AG09309 (cell line): ENCODE data around the gene PSORS1C2.

Experiments used
- DNase-seq: peaks from one replicate; pipeline ENCODE4 v3.0.0-alpha.2; 2010; ENCODE audit warnings: low read depth
- H3K4me3 ChIP-seq: 2 replicates; pipeline ENCODE4 v1.5.1; 2011; ENCODE audit warnings: mild to moderate bottlenecking, low read depth, low read length, moderate library complexity; ENCODE audit not compliant: control insufficient read depth
- CTCF ChIP-seq: IDR thresholded peaks from 2 replicates; pipeline ENCODE4 v1.5.1; 2011; ENCODE audit warnings: mild to moderate bottlenecking, low read depth, low read length, inconsistent platforms; ENCODE audit not compliant: insufficient read depth, control insufficient read depth; ENCODE audit errors: missing control alignments

PSORS1C2 gene

GRCh38 chr6:31163922-31164321, 25.1 kb upstream of the PSORS1C2 start:
- TF ChIP-seq CTCF, result no peak
- no peak for DNase-seq

GRCh38 chr6:31162463-31163165, 23.7 kb upstream of the PSORS1C2 start:
- TF ChIP-seq CTCF, result no peak
- DNase-seq, result no peak
- H3K4me3 ChIP-seq, result no peak overlapping the region

More at GRCh38 chr6:31163922-31164321, 25.1 kb upstream of the PSORS1C2 start:
- H3K4me3 ChIP-seq, result no peak overlapping the region

- no peak overlapping the region for H3K4me3 ChIP-seq
- TF ChIP-seq CTCF, result no peak
- DNase-seq, result no peak
Observed at GRCh38 chr6:31161216-31162126, 22.6 kb upstream of the PSORS1C2 start.

- no peak for DNase-seq
- H3K4me3 ChIP-seq, result peak overlapping the region; percentile 84
- TF ChIP-seq CTCF, result peak; percentile 12
Observed at GRCh38 chr6:31158863-31159855, 20.3 kb upstream of the PSORS1C2 start.

GRCh38 chr6:31158140-31158862, 19.4 kb upstream of the PSORS1C2 start, which contains the start of gene TCF19:
Gene TCF19 (plus strand): TSS chr6:31158589. CDS start chr6:31159470, 881 bp downstream.
- peak within 1 kb of the TSS; percentile 91 for H3K4me3 ChIP-seq
- DNase-seq, result peak; percentile 94
- TF ChIP-seq CTCF, result no peak
